Lower leg skin (tissue), 3 donors: ENCODE measurements around the gene KCNE1.

Experiments
- CTCF ChIP-seq, 3 donors: fragments of 450-650 bp; IDR thresholded peaks; one replicate each; pipeline ENCODE4 v1.5.1; 2016; ENCODE audit warnings: antibody characterized with exemption in 3 of 3, mild to moderate bottlenecking in 3 of 3, moderate library complexity in 2 of 3
- POLR2A ChIP-seq, 2 donors: fragments of 450-650 bp; IDR thresholded peaks; one replicate each; pipeline ENCODE4 v1.6.1; 2016 to 2017; ENCODE audit warnings: antibody characterized with exemption in 2 of 2, mild to moderate bottlenecking in 1 of 2, moderate library complexity in 1 of 2

- TF ChIP-seq CTCF (IDR thresholded peaks at IDR 0.05) (no peak), POLR2A (IDR thresholded peaks at IDR 0.05) (no peak)
These were observed at the start of gene KCNE1 for GRCh38 chr21:34511787-34512455.
